NCI-H510A treated with DMSO at 0.1 percent for 48 hours (cell line): ENCODE measurements around the gene TYR.
"Not testable (repeated sequence)": the region's sequence is repeated elsewhere in the genome, so short reads cannot be mapped to it uniquely, and the experiment has no call there.

ENCODE experiments used
- DNase-seq: peaks from one replicate; lab custom pipeline; 2025; lab: John Stamatoyannopoulos, UW

TYR gene

DNA sequence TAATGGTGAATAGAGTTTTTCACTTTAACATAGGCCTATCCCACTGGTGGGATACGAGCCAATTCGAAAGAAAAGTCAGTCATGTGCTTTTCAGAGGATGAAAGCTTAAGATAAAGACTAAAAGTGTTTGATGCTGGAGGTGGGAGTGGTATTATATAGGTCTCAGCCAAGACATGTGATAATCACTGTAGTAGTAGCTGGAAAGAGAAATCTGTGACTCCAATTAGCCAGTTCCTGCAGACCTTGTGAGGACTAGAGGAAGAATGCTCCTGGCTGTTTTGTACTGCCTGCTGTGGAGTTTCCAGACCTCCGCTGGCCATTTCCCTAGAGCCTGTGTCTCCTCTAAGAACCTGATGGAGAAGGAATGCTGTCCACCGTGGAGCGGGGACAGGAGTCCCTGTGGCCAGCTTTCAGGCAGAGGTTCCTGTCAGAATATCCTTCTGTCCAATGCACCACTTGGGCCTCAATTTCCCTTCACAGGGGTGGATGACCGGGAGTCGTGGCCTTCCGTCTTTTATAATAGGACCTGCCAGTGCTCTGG is at the start of gene TYR:
Gene TYR, plus strand, starts transcription at position 185 of the 541 bp plus-strand sequence. Its CDS starts 79 bp downstream, at position 264.
- DNase-seq = no peak

DNA sequence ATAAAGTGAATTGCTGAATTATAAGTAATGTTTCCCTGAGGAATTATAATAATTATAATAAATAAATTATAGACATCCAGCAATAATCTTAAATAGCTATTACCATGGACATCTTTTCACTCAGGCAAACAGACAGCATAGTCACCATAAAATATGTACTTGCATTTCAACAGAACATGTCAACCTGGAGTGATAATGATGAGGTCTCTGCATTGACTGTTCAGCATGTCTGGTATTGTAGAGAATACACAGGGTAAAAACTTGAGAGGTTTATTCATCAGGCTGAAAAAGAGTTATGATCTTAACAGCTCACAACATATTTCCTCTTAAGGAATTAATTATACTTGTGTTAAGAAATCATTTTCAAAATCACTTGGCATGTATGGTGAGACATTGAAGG is 41.1 kb upstream of the TYR start:
- DNase-seq = no peak

DNA sequence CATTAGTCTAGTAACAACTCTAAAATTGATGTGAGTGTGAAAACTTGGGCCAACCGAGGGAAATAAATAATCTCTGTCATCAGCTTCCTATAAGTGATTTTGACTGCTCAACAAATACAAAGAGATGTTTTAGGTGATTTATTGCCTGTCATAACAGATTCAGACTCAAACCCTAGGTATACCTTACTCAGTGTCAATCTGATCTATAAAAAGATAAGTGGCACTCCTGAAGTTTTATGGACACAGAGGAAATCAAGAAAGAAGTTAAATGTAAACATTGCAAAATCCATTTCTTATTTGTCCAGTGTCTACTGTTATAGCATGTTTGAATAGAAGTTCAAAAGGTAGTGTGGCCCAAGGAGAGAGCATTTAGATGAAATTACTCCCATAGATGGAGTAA is 30.4 kb upstream of the TYR start:
- peak; percentile 16 for DNase-seq

DNA sequence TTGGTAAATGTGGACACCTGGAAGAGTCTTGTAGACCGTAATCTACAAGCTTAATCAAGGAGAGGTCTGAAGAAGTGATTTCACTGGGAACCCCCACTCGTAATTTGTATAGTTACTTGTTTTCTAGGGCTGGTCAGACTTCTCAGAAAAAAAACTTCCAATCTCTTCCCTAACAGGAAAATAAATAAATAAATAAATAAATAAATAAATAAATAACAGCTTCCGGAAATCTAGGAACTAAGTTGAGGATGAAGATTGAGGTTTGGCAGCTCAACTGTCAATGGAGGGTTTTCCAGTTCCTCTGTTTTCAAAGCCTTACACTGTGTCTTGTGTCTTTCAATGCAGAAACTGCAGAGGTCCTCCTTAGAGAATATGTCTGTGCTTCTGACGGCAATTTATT is 17.7 kb upstream of the TYR start:
- no peak for DNase-seq

DNA sequence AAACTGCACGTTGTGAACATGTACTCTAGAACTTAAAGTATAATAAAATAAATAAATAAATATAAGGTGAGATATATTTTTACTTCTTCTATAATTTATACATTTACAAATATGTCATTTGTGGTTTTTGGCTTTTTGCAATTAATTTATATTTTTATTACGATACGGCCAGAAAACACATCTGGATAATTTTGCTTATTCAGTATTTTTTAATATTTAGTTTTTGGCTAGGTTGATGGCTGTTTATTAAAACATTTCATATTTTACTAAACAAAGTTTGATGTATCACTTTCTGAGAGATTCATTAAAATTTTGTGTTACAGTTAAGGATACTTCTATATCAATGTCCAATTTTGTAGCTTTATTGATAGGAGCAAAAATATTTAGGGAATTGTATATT is 15.7 kb upstream of the TYR start:
- DNase-seq = no peak

DNA sequence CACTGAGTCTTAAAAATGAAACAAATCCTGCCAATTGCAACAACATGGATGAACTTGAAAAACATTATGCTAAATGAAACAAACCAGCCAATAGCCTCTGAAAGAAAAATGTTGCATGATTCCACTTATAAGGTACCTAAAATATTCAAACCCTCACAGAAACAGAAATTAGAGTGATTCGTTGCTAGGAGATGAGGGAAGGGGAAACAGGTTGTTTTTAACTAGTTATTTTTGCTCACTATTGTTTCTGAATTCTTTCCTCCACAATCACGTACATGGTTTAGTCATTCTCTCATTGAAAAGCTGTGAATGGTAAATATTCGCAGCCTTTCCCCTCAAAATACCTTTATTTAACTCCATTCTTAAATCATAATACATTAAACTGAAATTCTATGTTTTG is 14.0 kb upstream of the TYR start:
- no peak for DNase-seq

DNA sequence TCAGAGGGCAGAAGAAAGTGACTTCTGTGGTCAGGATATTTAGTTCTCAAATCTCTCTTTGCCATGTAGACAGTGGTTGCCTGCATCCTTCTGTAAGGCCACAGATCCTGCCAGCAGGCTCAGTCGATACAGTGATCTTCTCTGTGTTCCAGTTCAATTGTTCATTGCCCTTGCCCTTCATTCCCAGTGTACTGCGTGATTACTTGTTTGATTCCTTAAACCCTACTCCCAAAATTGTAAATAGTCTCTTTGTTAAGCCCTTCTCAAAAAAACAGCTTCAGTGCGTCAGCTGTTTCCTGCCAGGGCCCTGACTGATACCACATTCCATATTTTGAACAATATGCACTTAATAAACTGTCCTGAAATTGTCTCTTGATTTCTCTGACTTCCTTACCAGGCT is 9.3 kb upstream of the TYR start:
- DNase-seq = no peak

DNA sequence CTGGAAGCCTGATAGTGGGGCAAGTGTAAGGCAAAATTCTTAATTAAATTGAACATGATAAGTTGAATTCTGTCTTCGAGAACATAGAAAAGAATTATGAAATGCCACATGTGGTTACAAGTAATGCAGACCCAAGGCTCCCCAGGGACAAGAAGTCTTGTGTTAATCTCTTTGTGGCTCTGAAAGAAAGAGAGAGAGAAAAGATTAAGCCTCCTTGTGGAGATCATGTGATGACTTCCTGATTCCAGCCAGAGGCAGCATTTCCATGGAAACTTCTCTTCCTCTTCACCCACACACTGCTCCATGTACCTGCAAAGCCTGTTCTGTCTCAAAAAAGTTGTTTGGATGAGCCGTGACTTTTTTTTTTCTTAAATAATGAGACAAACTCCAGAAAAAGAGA is 1.9 kb upstream of the TYR start:
- DNase-seq = no peak

DNA sequence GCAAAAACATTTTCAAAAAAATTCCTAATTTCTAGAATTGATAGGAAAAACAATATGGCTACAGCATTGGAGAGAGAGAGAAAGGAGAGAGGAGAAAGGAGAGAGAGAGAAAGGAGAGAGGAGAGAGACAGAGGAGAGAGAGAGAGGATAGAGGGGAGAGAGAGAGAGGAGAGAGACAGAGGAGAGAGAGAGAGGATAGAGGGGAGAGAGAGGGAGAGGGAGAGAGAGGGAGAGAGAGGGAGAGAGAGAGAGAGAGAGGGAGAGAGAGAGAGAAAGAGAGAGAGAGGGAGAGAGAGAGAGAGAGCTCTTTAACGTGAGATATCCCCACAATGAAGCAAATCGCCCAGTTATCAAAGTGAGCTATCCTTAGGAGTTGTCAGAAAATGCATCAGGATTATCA is 737 bp upstream of the TYR start:
- no peak for DNase-seq

DNA sequence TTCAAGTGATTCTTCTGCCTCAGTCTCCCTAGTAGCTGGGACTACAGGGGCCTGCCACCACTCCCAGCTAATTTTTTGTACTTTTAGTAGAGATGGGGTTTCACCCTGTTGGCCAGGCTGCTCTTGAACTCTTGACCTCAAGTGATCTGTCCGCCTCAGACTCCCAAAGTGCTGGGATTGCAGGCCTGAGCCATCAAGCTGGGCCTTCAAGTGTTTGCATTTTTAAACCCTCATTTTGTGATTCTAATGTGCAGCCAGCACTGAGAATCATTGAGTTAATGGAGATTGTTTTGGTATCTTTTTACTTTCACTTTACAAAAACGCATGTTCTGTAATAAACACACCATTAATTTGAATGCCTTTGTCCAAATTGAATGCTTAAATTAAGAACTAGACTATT is 3.4 kb downstream of the TYR start:
- no peak for DNase-seq

DNA sequence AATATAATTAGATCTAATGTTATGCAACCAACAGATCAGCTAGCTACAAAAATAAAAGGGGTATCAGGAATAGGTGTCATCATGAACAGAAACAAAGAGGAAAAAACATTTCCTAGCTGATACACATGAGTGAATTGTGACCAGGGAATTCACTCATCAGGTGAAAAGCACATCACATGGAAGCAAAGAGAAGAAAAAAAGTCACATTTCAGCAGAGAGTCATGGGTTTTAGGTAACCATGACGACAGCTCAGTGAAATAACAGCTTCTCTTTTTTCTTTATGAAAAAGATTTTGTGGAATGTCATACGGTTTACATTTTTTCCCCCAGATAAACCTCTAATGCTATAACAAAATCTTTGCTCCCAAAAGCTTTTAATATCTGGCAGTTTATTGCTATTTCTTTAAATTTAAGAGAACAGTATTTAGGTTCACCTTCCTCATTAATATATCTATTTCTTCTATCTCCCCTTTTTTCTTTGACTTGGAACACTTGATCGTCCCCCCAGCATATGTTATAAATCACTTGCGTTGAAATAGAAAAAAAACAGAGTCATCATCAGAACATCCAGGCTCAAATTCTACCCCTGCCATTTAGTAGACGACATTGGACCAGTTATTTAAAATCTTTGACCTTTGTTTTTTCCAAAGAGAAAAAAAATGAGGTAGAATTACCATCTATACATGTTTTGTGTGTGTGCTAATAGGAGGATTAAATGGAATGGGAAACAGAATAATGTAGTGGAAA is 5.3 kb downstream of the TYR start:
- no peak for DNase-seq

DNA sequence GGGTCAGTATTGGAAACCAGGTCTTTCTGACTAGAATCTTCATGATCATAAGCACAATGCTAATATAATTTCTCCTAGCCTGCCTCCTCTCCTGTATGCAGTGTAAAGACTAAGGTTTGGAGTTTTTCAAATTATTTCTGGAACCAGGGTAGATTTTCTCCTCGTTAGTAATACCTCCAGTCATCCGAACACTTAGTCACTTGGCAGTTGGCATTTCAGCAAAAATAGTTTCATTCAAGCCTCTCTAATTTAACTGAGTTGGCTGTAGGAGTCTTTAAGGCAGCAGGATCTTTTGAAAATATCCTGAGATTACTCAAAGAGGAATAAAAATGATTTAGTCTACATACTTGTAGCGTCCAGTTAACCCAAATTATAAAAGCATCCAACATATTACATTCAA is 6.3 kb downstream of the TYR start:
- DNase-seq = no peak

DNA sequence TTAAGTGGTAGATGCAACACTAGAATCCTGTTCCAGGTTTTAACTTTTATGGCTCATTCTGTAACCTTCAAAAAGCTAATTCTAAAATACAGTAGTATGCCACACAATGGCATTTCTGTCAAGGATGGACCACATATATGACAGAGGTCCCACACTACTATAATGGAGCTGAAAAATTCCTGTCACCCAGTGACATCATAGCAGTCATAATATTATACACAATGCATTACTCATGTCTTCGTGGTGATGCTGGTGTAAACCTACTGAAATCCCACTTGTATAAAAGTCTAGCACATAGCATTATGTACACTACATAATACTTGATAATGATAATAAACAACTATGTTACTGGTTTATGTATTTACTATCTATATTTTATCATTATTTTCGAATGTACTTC is 12.1 kb downstream of the TYR start:
- DNase-seq = no peak

DNA sequence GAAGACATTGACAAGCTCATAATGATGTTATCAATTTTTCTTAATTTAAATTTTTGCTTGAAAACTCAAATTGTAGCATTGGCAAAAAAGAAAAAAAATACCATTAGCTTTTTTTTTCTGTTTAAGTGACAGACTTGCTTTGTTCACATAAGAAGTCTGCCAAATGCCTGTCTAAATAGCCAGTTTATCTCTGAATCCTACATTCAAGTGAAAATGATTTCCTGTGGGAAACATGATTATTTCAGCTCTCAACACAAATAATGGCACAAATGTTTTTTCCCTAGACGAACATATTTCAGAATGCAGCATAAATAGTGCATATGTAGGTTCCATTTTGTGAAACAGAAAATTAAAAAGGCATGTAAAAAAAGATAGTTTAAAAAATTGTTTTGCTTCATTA is 23.5 kb downstream of the TYR start:
- no peak for DNase-seq

DNA sequence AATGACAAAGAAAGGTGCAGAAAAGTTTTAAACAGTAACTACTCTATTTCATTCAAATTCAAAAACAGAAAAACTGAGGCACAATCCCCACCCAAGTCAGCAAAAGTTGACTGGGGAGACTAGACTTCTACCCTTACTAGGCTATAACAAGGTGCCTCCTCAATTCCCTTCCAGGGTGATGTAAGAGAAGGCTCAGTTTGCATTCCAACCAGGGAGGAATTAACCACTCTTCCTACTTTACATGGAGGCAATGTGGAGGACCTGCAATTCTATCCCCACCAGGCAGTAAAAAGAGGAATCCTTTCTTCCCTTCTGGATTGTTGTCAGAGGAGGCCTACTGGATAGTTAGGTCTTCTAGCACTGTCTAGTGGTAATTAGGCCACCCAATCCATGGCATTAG is 26.1 kb downstream of the TYR start:
- no peak for DNase-seq

DNA sequence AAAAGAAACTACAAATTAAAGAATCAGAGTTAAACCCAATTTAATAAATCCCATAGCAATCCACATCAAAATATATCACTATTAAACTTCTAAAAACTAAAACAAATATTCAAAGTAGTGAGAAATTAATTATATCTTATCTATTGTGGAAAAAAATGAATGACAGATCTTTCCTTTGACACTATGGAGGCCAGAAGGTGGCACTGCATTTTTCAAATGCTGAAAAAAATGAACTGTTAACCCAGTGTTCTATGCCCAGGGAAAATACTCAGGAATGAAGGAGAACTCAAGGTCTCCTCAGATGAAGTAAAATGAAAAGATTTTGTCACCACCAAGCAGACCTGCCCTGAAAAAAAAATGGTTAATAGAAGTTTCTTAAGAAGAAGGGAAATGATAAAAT is 27.7 kb downstream of the TYR start:
- no peak for DNase-seq

DNA sequence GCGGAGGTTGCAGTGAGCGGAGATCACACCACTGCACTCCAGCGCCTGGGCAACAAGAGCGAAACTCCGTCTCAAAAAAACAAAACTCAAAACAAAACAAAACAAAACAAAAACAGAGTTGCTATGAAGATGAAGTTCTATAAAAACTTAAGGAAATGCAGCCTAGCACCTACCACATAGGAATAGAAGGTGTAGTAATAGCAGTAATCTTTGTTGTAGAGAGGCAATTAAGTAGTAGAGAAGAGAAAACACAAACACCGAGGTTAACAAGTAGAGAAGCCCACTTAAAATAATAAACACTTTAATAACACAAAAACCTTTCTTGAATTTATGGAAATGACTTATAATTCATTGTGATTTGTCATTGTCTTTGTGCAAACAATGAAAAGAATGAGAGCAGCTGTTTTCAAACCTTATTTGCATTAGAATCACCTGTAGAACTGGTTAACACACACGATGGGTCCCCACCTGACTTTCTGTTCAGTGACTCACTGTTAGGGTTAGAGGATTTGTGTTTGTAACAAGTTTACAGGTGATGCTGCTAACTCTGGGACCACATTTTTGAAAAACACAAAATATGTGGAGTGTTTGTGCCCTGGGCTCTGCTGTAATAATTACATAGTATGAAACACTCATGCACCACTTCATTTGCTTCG is 43.1 kb downstream of the TYR start:
- DNase-seq = peak; percentile 50

DNA sequence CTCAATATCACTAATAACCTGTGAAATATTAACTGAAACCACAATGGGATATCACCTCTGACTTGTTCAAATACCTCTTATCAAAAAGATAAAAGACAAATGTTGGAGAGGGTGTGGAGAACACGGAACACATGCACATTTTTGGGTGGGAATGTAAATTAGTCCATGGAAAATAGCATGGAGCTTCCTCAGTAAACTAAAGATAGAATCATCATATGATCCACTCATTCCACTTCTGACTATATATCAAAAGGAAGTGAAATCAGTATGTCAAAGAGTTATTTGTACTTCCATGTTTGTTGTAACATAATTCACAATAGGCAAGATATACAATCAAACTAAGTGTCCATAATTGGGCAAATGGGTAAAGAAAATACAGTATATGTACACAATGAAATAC is 57.4 kb downstream of the TYR start:
- DNase-seq = no peak

DNA sequence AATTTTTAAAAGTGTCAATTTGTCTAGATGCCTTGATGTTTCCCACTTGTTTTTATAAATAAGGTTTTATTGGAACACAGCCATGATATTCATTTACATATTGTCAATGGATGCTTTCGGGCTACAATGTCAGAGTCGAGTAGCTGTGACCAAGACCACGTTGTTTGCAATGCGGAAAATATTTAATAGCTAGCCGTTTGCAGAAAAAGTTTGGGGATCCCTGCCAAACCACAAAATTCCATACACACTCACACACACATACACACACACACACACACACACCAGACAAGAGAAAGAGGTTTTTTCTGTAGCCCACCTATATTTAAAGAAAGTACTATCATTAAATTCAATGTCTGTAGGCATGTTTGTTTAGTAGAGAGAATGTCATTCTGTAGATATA is 58.3 kb downstream of the TYR start:
- DNase-seq = no peak

DNA sequence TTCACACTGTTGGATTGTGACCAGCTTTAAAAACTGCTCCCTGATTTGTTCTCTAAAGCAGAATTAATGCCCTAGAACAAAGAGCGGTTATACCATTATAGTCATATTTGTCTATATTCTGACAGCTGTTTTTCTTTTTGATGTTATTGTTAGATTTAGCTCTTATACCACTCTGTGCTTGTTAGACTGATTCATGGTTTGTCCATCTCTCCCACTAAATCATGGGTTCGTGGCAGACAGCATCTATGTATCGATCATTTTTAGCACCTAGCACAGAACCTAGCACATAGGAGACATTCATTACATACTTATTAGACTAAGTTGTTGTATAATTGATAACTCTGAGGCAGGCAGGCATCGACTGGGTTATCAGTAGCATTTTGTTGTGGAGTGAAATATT is 69.3 kb downstream of the TYR start:
- not testable (repeated sequence) for DNase-seq

DNA sequence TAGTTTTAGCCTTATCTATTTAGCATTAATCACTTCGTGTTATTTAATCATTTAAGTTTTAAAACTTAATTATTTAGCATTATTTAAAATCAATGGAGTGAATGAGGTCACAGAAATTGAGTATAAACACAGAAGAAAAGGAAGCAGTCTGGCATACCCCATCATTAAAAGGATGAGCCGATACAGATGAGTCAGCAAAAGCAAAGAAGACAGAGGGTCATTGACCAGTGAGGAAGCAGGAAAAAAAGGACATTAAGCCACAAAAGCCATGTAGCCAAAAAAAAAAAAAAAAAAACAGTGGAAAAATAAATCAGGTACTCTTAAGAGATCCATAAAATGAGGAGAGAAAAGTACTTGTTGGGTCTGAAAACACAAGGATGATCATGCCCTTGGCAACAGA is 71.5 kb downstream of the TYR start:
- no peak for DNase-seq

DNA sequence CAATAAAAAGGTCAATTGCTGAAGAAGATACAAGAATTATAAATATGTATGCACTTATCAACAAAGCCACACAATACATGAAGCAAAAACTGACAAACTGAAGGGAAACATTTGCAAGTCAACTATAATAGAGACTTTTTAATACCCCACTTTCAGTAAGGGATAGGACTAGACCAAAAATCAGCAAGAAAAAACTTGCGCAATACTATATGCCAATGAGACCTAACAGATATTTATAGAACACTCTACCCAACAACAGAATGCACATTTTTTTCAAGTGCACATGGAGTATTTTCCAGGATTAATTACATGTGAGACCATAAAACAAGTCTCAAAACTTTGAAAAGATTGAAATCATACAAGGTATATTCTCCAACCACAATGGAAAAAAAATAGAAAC is 83.8 kb downstream of the TYR start:
- DNase-seq = not testable (repeated sequence)

DNA sequence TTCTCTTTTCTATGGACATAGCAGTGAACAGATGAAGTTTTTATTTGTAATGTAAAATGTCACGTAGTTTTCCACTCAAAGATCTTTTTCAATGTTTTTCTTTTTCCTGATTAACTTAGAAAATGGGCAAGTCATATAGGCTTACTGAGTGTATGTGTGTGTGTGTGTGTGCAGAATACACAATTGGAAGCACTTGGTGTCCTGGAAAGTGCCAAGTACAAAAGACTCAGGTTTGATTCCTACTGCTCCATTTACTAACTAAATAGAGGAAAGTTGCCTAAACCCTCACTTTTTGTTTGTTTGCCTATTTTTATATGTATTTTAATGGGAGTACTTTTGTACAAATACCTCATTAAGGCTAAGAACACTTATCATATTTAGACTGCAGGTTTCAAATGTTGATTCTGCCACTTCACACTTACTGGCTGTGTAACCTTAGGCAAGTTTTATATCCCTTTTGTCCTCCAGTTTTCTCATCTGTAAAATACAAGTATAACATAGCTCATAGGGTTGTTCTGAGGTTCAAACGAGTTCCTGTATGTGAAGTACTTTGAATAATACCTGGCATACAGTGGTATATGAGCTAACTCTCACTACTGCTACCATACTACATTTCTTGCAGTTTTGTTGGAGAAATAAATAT is 90.1 kb downstream of the TYR start:
- peak; percentile 75 for DNase-seq
